ENCODE data around the gene SLC9A6. TPM values are rescaled to one million over a fixed set of nuclear protein-coding genes. Genes with fewer than 3 reads are reported as not detected.

The SLC9A6 gene
- total RNA-seq, 4 donors from 2014 or later = 12.9 to 23.9 (median 18.7) TPM

DNA sequence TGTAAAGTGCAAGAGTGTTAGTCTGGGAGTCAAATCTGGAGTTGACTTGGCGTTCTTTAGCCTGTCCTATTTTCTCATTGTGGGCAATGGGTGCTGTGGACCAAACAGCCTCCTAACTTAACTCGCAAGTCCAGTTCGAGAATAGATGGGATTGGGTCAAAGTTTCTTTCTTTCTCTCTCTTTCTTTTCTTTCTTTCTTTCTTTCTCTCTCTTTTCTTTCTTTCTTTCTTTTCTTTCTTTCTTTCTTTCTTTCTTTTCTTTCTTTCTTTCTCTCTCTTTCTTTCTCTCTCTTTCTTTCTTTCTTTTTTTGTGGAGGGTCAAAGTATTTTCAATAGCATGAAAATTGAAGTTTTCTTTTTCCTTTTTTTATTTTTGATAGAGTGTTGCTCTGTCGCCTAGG is 3.0 kb downstream of the SLC9A6 start:
- no peak for TF ChIP-seq EP300 (IDR thresholded peaks at IDR 0.05)
- TF ChIP-seq CTCF (IDR thresholded peaks at IDR 0.05) = no peak
- Histone ChIP-seq H3K27me3 (no peaks in the 10 kb centered on the region), H3K27ac (no peak overlapping the region), H3K36me3 (no peaks in the 10 kb centered on the region), H3K4me1 (peaks cover 0 to 17% (median 0%) of the 10 kb centered on the region in 4 donors), H3K4me3 (no peak overlapping the region), H3K9me3 (no peaks in the 10 kb centered on the region)
- WGBS, 2 donors = 73 to 76% methylated on average over 4 of the region's 4 CpGs
- no peak for DNase-seq (ENCODE audit: low spot score in 2 of 2)

DNA sequence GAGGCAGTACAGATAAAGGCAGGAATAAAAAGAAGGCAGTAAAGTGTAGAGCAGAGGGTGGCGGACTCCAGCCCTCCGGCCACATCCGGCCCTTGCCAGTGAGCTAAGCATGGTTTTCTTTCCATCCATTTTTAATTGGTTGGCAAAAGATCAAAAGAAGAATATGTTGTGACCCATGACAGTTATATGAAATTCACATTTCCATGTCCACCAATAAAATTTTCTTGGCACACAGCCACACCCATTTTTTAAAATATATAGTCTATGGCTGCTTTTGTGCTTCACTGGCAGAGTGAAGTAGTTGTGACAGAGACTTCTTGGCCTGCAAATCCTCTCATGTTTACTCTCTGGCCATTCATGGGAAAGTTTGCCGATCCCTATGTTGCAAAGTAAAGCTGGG is 29.8 kb downstream of the SLC9A6 start:
- Histone ChIP-seq H3K36me3 (peaks cover 0 to 20% (median 0%) of the 10 kb centered on the region in 3 donors), H3K27ac (no peak overlapping the region), H3K4me3 (no peak overlapping the region), H3K4me1 (no peaks in the 10 kb centered on the region), H3K9me3 (no peaks in the 10 kb centered on the region), H3K27me3 (no peaks in the 10 kb centered on the region)
- no peak for DNase-seq (ENCODE audit: low spot score in 2 of 2)
- TF ChIP-seq POLR2A (IDR thresholded peaks at IDR 0.05) (no peak), EP300 (IDR thresholded peaks at IDR 0.05) (no peak), CTCF (IDR thresholded peaks at IDR 0.05) (no peak)
- 88 to 89% methylated on average over 4 of the region's 4 CpGs for WGBS, 2 donors

GRCh38 chrX:136016881-136017280 is 31.6 kb downstream of the SLC9A6 start:
- Histone ChIP-seq H3K36me3 (peaks cover 0 to 21% (median 0%) of the 10 kb centered on the region in 3 donors), H3K9me3 (no peaks in the 10 kb centered on the region), H3K27ac (no peak overlapping the region), H3K4me3 (no peak overlapping the region), H3K27me3 (no peaks in the 10 kb centered on the region), H3K4me1 (no peaks in the 10 kb centered on the region)
- DNase-seq (ENCODE audit: low spot score in 2 of 2) = no peak
- WGBS, 2 donors = 84% methylated on average over 2 of the region's 2 CpGs
- TF ChIP-seq POLR2A (IDR thresholded peaks at IDR 0.05) = no peak
- TF ChIP-seq CTCF (IDR thresholded peaks at IDR 0.05) = no peak
- no peak for TF ChIP-seq EP300 (IDR thresholded peaks at IDR 0.05)

GRCh38 chrX:136019226-136019625 is 34.0 kb downstream of the SLC9A6 start:
- no peaks in the 10 kb centered on the region for H3K27me3 ChIP-seq
- no peaks in the 10 kb centered on the region for H3K9me3 ChIP-seq
- WGBS, 2 donors = 73 to 79% methylated on average over 5 of the region's 5 CpGs
- H3K4me1 ChIP-seq = no peaks in the 10 kb centered on the region
- TF ChIP-seq POLR2A (IDR thresholded peaks at IDR 0.05) = no peak
- TF ChIP-seq EP300 (IDR thresholded peaks at IDR 0.05) = no peak
- no peak for TF ChIP-seq CTCF (IDR thresholded peaks at IDR 0.05)
- H3K27ac ChIP-seq = no peak overlapping the region
- peaks cover 0 to 19% (median 0%) of the 10 kb centered on the region in 3 donors for H3K36me3 ChIP-seq
- no peak for DNase-seq (ENCODE audit: low spot score in 2 of 2)
- H3K4me3 ChIP-seq = no peak overlapping the region

DNA sequence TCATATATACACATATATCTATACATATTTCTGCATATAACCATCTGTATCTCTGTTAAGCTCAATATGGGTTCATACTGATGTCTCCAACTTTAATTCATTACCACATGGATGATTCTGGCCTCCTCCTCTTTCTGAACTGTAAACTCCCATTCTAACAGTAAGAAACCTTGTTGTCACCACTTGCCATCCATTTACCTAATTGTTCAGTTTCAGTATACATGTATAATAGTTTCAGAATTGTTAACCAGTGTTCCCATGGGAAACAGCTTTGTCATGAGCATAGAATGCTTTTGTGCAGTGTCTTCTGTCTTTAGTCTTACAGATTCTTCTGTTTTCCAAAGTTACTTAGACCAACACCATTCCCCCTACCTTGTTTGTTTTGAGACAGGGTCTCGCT is 35.9 kb downstream of the SLC9A6 start:
- 89 to 100% methylated on average over 1 of the region's 1 CpG for WGBS, 2 donors
- no peaks in the 10 kb centered on the region for H3K4me1 ChIP-seq
- no peak overlapping the region for H3K27ac ChIP-seq
- no peak for TF ChIP-seq EP300 (IDR thresholded peaks at IDR 0.05)
- TF ChIP-seq CTCF (IDR thresholded peaks at IDR 0.05) = no peak
- no peak for TF ChIP-seq POLR2A (IDR thresholded peaks at IDR 0.05)
- H3K36me3 ChIP-seq = peaks cover 0 to 19% (median 0%) of the 10 kb centered on the region in 3 donors
- H3K4me3 ChIP-seq = no peak overlapping the region
- H3K9me3 ChIP-seq = no peaks in the 10 kb centered on the region
- no peaks in the 10 kb centered on the region for H3K27me3 ChIP-seq
- no peak for DNase-seq (ENCODE audit: low spot score in 2 of 2)
